GM23338 (cell line): ENCODE results near the gene BNIP5. TPM values are rescaled to one million over a fixed set of nuclear protein-coding genes. Genes with fewer than 3 reads are reported as not detected.

Experiments used
- ATAC-seq: fragments of 200-7000 bp; cut with Tn5 transposase; 3 replicates; pipeline ENCODE4 v1.9.1; 2020
- DNase-seq: peaks from one replicate; pipeline ENCODE4 v3.0.0-alpha.2; 2015; ENCODE audit warnings: low spot score
- H2AFZ ChIP-seq: fragments of 200-600 bp; sonication (generic); 2 replicates; pipeline ENCODE4 v1.8.0; 2016; ENCODE audit warnings: antibody characterized with exemption, mild to moderate bottlenecking, moderate library complexity
- H3F3A ChIP-seq: fragments of 200-600 bp; sonication (generic); replicated peaks from 2 replicates; pipeline ENCODE4 v1.8.0; 2017; ENCODE audit warnings: antibody characterized with exemption, mixed run types, low read depth
- H3K27ac ChIP-seq: fragments of 200-600 bp; sonication (generic); 2 replicates; pipeline ENCODE4 v1.6.1; 2016; ENCODE audit warnings: low read depth
- H3K27me3 ChIP-seq: fragments of 200-600 bp; sonication (generic); 2 replicates; pipeline ENCODE4 v1.8.0; 2016; ENCODE audit warnings: mild to moderate bottlenecking, mixed run types, moderate library complexity; ENCODE audit not compliant: insufficient read depth
- H3K36me3 ChIP-seq: fragments of 200-600 bp; sonication (generic); 2 replicates; pipeline ENCODE4 v1.8.0; 2016; ENCODE audit warnings: mild to moderate bottlenecking; ENCODE audit not compliant: insufficient read depth
- H3K4me1 ChIP-seq: fragments of 200-600 bp; sonication (generic); 2 replicates; pipeline ENCODE4 v1.8.0; 2016; ENCODE audit warnings: mild to moderate bottlenecking, moderate library complexity; ENCODE audit not compliant: insufficient read depth
- H3K4me2 ChIP-seq: fragments of 200-600 bp; sonication (generic); 2 replicates; pipeline ENCODE4 v1.7.1; 2017; ENCODE audit warnings: mixed run types
- H3K4me3 ChIP-seq: fragments of 200-600 bp; sonication (generic); 2 replicates; pipeline ENCODE4 v1.6.1; 2016; ENCODE audit warnings: mixed run types
- H3K79me2 ChIP-seq: fragments of 200-600 bp; sonication (generic); replicated peaks from 2 replicates; pipeline ENCODE4 v1.8.0; 2017; ENCODE audit warnings: mild to moderate bottlenecking; ENCODE audit not compliant: insufficient read depth
- H3K9me2 ChIP-seq: fragments of 200-600 bp; sonication (generic); 2 replicates; pipeline ENCODE4 v1.8.0; 2017; ENCODE audit not compliant: insufficient read depth
- H4K20me1 ChIP-seq: fragments of 200-600 bp; sonication (generic); replicated peaks from 2 replicates; pipeline ENCODE4 v1.8.0; 2017; ENCODE audit warnings: mild to moderate bottlenecking; ENCODE audit not compliant: insufficient read depth
- H3K27ac Mint-ChIP-seq: 2 replicates; pipeline ENCODE4 v1.8.0; 2020; ENCODE audit warnings: inconsistent platforms, mild to moderate bottlenecking, moderate library complexity, mixed read lengths
- H3K27me3 Mint-ChIP-seq: 3 replicates; pipeline ENCODE4 v1.8.0; 2022; ENCODE audit warnings: low read depth, mild to moderate bottlenecking, moderate library complexity, mixed read lengths, inconsistent platforms; ENCODE audit not compliant: insufficient read depth, poor library complexity
- H3K36me3 Mint-ChIP-seq: 3 replicates; pipeline ENCODE4 v1.8.0; 2021; ENCODE audit warnings: low read depth, mild to moderate bottlenecking, inconsistent platforms, moderate library complexity, mixed read lengths
- H3K4me1 Mint-ChIP-seq: 3 replicates; pipeline ENCODE4 v1.8.0; 2020; ENCODE audit warnings: mild to moderate bottlenecking, inconsistent platforms, mixed read lengths
- H3K4me3 Mint-ChIP-seq: 3 replicates; pipeline ENCODE4 v1.8.0; 2021; ENCODE audit warnings: moderate library complexity, mild to moderate bottlenecking, inconsistent platforms, mixed read lengths
- H3K9me3 Mint-ChIP-seq: 3 replicates; pipeline ENCODE4 v1.8.0; 2020; ENCODE audit warnings: moderate library complexity, mild to moderate bottlenecking, inconsistent platforms, mixed read lengths
- CREB1 ChIP-seq: fragments of 250-450 bp; sonication (Bioruptor Pico); IDR thresholded peaks from 2 replicates; pipeline ENCODE4 v1.5.0; 2020; ENCODE audit warnings: low read depth, mild to moderate bottlenecking, moderate library complexity
- CTCF ChIP-seq, 2 experiments: fragments of 200-600 bp in 1 of 2; sonication (generic) in 1 of 2; conservative IDR thresholded peaks; 2 replicates each; pipeline versions ENCODE4 v1.5.1 to v1.6.1; 2016 to 2017; ENCODE audit warnings: antibody characterized with exemption in 2 of 2, low read depth in 2 of 2, mild to moderate bottlenecking in 2 of 2, moderate library complexity in 1 of 2
- EZH2 ChIP-seq: fragments of 200-600 bp; sonication (generic); IDR thresholded peaks from one replicate; pipeline ENCODE4 v1.8.0; 2017; ENCODE audit warnings: antibody characterized with exemption, mild to moderate bottlenecking, low read depth; ENCODE audit not compliant: unreplicated experiment
- EZH2phosphoT487 ChIP-seq: fragments of 200-600 bp; sonication (generic); IDR thresholded peaks from one replicate; pipeline ENCODE4 v1.8.1; 2018; ENCODE audit warnings: antibody characterized with exemption; ENCODE audit not compliant: unreplicated experiment
- NANOG ChIP-seq: IDR thresholded peaks from 2 replicates; pipeline ENCODE4 v1.6.1; 2016; ENCODE audit warnings: antibody characterized with exemption, borderline replicate concordance
- POLR2AphosphoS5 ChIP-seq: IDR thresholded peaks from 2 replicates; pipeline ENCODE4 v1.6.1; 2016; ENCODE audit warnings: antibody characterized with exemption, low read depth
- ZNF114 ChIP-seq: fragments of 250-450 bp; sonication (Bioruptor Pico); IDR thresholded peaks from 2 replicates; pipeline ENCODE4 v1.5.0; 2020; ENCODE audit warnings: mild to moderate bottlenecking, moderate library complexity
- polyA plus RNA-seq: library from polyadenylated mRNA; unstranded; fragments of >200 nt; fragmentation: Nextera tagmentation; extraction: Ambion mirVana; gene quantifications from 2 replicates; pipeline ENCODE4 v1.2.1, GENCODE V29; 2016
- total RNA-seq: library from RNA; depleted of rRNA; stranded (reverse); fragments of >200 nt; shearing (Covaris generic); gene quantifications from 2 replicates; pipeline ENCODE4 v1.2.3, GENCODE V29; 2014
- TF ChIP-seq, protein P1 (sequence below): fragments of 250-450 bp; sonication (Bioruptor Pico); IDR thresholded peaks from 2 replicates; pipeline ENCODE4 v1.5.0; 2020; ENCODE audit warnings: mild to moderate bottlenecking, moderate library complexity

The BNIP5 gene
- total and polyA plus RNA-seq, 2 experiments from 2014 or later = not detected

- Histone ChIP-seq H3K27ac (no peak within 1 kb of the TSS), H3K36me3 (no peaks in the 10 kb centered on the region), H2AFZ (peak within 1 kb of the TSS; percentile 32; the same call in 1 of the 2 replicates), H3K4me1 (no peaks in the 10 kb centered on the region), H3K27me3 (no peaks in the 10 kb centered on the region), H3K4me2 (no peak within 1 kb of the TSS), H3F3A (no peaks in the 10 kb centered on the region), H3K4me3 (no peak within 1 kb of the TSS), H3K79me2 (no peaks in the 10 kb centered on the region), H3K9me2 (no peaks in the 10 kb centered on the region), H4K20me1 (no peaks in the 10 kb centered on the region)
- peak; percentile 51 for DNase-seq
- Mint-ChIP-seq H3K36me3 (no peaks in the 10 kb centered on the region), H3K9me3 (no peaks in the 10 kb centered on the region; the same call in 1 of the 3 replicates), H3K4me3 (no peak within 1 kb of the TSS), H3K4me1 (peaks cover 4% of the 10 kb centered on the region; the same call in 1 of the 3 replicates), H3K27me3 (peaks cover 12% of the 10 kb centered on the region), H3K27ac (no peak within 1 kb of the TSS)
- TF ChIP-seq POLR2AphosphoS5 (no peak), NANOG (no peak), EZH2 (no peak), CREB1 (no peak), ZNF114 (CRISPR knock-in tag) (no peak), CTCF (conservative IDR thresholded peaks at IDR 0.05; ENCODE audit: low read depth in 2 of 2) (no peak), EZH2phosphoT487 (no peak)
- TF ChIP-seq, protein P1, sequence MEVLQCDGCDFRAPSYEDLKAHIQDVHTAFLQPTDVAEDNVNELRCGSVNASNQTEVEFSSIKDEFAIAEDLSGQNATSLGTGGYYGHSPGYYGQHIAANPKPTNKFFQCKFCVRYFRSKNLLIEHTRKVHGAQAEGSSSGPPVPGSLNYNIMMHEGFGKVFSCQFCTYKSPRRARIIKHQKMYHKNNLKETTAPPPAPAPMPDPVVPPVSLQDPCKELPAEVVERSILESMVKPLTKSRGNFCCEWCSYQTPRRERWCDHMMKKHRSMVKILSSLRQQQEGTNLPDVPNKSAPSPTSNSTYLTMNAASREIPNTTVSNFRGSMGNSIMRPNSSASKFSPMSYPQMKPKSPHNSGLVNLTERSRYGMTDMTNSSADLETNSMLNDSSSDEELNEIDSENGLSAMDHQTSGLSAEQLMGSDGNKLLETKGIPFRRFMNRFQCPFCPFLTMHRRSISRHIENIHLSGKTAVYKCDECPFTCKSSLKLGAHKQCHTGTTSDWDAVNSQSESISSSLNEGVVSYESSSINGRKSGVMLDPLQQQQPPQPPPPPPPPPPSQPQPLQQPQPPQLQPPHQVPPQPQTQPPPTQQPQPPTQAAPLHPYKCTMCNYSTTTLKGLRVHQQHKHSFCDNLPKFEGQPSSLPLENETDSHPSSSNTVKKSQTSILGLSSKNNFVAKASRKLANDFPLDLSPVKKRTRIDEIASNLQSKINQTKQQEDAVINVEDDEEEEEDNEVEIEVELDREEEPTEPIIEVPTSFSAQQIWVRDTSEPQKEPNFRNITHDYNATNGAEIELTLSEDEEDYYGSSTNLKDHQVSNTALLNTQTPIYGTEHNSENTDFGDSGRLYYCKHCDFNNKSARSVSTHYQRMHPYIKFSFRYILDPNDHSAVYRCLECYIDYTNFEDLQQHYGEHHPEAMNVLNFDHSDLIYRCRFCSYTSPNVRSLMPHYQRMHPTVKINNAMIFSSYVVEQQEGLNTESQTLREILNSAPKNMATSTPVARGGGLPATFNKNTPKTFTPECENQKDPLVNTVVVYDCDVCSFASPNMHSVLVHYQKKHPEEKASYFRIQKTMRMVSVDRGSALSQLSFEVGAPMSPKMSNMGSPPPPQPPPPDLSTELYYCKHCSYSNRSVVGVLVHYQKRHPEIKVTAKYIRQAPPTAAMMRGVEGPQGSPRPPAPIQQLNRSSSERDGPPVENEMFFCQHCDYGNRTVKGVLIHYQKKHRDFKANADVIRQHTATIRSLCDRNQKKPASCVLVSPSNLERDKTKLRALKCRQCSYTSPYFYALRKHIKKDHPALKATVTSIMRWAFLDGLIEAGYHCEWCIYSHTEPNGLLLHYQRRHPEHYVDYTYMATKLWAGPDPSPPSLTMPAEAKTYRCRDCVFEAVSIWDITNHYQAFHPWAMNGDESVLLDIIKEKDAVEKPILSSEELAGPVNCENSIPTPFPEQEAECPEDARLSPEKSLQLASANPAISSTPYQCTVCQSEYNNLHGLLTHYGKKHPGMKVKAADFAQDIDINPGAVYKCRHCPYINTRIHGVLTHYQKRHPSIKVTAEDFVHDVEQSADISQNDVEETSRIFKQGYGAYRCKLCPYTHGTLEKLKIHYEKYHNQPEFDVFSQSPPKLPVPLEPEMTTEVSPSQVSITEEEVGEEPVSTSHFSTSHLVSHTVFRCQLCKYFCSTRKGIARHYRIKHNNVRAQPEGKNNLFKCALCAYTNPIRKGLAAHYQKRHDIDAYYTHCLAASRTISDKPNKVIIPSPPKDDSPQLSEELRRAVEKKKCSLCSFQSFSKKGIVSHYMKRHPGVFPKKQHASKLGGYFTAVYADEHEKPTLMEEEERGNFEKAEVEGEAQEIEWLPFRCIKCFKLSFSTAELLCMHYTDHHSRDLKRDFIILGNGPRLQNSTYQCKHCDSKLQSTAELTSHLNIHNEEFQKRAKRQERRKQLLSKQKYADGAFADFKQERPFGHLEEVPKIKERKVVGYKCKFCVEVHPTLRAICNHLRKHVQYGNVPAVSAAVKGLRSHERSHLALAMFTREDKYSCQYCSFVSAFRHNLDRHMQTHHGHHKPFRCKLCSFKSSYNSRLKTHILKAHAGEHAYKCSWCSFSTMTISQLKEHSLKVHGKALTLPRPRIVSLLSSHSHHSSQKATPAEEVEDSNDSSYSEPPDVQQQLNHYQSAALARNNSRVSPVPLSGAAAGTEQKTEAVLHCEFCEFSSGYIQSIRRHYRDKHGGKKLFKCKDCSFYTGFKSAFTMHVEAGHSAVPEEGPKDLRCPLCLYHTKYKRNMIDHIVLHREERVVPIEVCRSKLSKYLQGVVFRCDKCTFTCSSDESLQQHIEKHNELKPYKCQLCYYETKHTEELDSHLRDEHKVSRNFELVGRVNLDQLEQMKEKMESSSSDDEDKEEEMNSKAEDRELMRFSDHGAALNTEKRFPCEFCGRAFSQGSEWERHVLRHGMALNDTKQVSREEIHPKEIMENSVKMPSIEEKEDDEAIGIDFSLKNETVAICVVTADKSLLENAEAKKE (CRISPR knock-in tag) = no peak
- peak; percentile 89 for ATAC-seq
Measured at GRCh38 chr6:36269834-36270705, 66.6 kb downstream of the BNIP5 start, which contains the start of gene PNPLA1. PNPLA1 (plus strand) TSS chr6:36270060; CDS start chr6:36270460, 400 bp downstream.
